Measurements from ENCODE around the gene ARHGAP6. TPM values are rescaled to one million over a fixed set of nuclear protein-coding genes. Genes with fewer than 3 reads are reported as not detected.

The ARHGAP6 gene
- total and polyA plus RNA-seq, 2 donors (not counting 3 experiments of a cell fraction or from before 2014, with no cell fraction given) = 0.69 to 0.83 TPM

GRCh38 chrX:11629593-11630211, 36.0 kb downstream of the ARHGAP6 start:
- no peaks in the 10 kb centered on the region for H3K4me1 ChIP-seq (ENCODE audit: control insufficient read depth, extremely low read depth, insufficient read depth, low read length)
- no peak overlapping the region for H2AFZ ChIP-seq (ENCODE audit: low read depth, low read length)
- TF ChIP-seq FOS (IDR thresholded peaks at IDR 0.05; ENCODE audit: borderline replicate concordance, insufficient read depth, low read length) (no peak), GATA2 (IDR thresholded peaks at IDR 0.05; ENCODE audit: insufficient read depth, insufficient read length, low read depth, low read length) (no peak), JUN (IDR thresholded peaks at IDR 0.05; ENCODE audit: borderline replicate concordance, insufficient read depth, insufficient read length, low read depth) (no peak), EZH2 (IDR thresholded peaks at IDR 0.05; ENCODE audit: borderline replicate concordance, low read depth, low read length, severe bottlenecking) (no peak), POLR2A (IDR thresholded peaks at IDR 0.05; ENCODE audit: low read depth, low read length) (no peak), POLR2AphosphoS5 (IDR thresholded peaks at IDR 0.05; ENCODE audit: insufficient read depth, low read depth, low read length) (no peak), MYC (IDR thresholded peaks at IDR 0.05; ENCODE audit: low read depth, low read length) (no peak), CTCF (IDR thresholded peaks at IDR 0.05; ENCODE audit: extremely low read depth in 1 of 2, insufficient read depth in 1 of 2, low read depth in 1 of 2, low read length in 2 of 2) (no peak)
- TF ChIP-seq, protein P1, sequence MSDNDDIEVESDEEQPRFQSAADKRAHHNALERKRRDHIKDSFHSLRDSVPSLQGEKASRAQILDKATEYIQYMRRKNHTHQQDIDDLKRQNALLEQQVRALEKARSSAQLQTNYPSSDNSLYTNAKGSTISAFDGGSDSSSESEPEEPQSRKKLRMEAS (IDR thresholded peaks at IDR 0.05; ENCODE audit: insufficient read depth, insufficient read length) = no peak
- no peak overlapping the region for H3K4me3 ChIP-seq (replicated peaks in 1 of 3; ENCODE audit: insufficient read depth in 1 of 3, low read depth in 1 of 3, low read length in 3 of 3)
- intact Hi-C loops (cut with micrococcal nuclease) = no loop called here
- dilution Hi-C loops (cut with MboI; ENCODE audit: extremely low pct_ligation_motif_present, low sequenced_read_pairs) = no loop called here
- H3K9ac ChIP-seq (replicated peaks; ENCODE audit: extremely low read depth, insufficient read depth, low read length) = no peak overlapping the region
- BruUV-seq (replicated peaks) = no TSS peak
- no peak overlapping the region for H3K27ac ChIP-seq (ENCODE audit: insufficient read depth, low read depth, low read length)
- H4K20me1 ChIP-seq (replicated peaks; ENCODE audit: control insufficient read depth, extremely low read depth, insufficient read depth, low read length) = no peaks in the 10 kb centered on the region
- H3K79me2 ChIP-seq (ENCODE audit: control insufficient read depth, insufficient read depth, low read length) = no peaks in the 10 kb centered on the region
- no peaks in the 10 kb centered on the region for H3K36me3 ChIP-seq (ENCODE audit: control insufficient read depth in 2 of 2, extremely low read depth in 1 of 2, insufficient read depth in 2 of 2, low read length in 2 of 2)
- FAIRE-seq = no peak
- H3K9me1 ChIP-seq (replicated peaks; ENCODE audit: control insufficient read depth, extremely low read depth, insufficient read depth, low read length) = no peaks in the 10 kb centered on the region
- no peak for DNase-seq (ENCODE audit: low read depth, low spot score)
- CTCF ChIA-PET = no interaction called here
- H3K27me3 ChIP-seq (ENCODE audit: control insufficient read depth in 2 of 2, insufficient read depth in 2 of 2, low read length in 2 of 2) = no peaks in the 10 kb centered on the region
- no peaks in the 10 kb centered on the region for H3K9me3 ChIP-seq (replicated peaks; ENCODE audit: control insufficient read depth, insufficient read depth, low read length)
- POLR2A ChIA-PET = no interaction called here
- no peak overlapping the region for H3K4me2 ChIP-seq (ENCODE audit: insufficient read depth, low read length)
